Ovary (tissue), 9 donors: ENCODE data around the gene RSKR. TPM values are rescaled to one million over a fixed set of nuclear protein-coding genes. Genes with fewer than 3 reads are reported as not detected.

Source experiments
- DNase-seq, 5 donors: peaks; one replicate each; pipeline ENCODE4 v3.0.0-alpha.2; 2019 to 2020
- H3K27ac ChIP-seq, 2 donors: fragments of 200-600 bp; one replicate each; pipeline versions ENCODE4 v1.5.1 to v1.8.0; 2019 to 2022
- H3K27me3 ChIP-seq: fragments of 200-600 bp; one replicate; pipeline ENCODE4 v1.8.0; 2022
- H3K36me3 ChIP-seq: fragments of 200-600 bp; sonication (generic); one replicate; pipeline ENCODE4 v1.5.1; 2019
- H3K4me1 ChIP-seq: one replicate; pipeline ENCODE4 v1.8.1; 2013; ENCODE audit warnings: mild to moderate bottlenecking, moderate library complexity; ENCODE audit not compliant: insufficient read depth
- H3K4me3 ChIP-seq: fragments of 200-600 bp; sonication (generic); one replicate; pipeline ENCODE4 v1.5.1; 2017
- H3K9me3 ChIP-seq, 2 donors: fragments of 200-600 bp in 1 of 2; sonication (generic) in 1 of 2; one replicate each; pipeline versions ENCODE4 v1.5.1 to v1.8.1; 2013 to 2019; ENCODE audit warnings: mild to moderate bottlenecking in 1 of 2, moderate library complexity in 1 of 2
- EP300 ChIP-seq: sonication (generic); formaldehyde crosslinking; IDR thresholded peaks from one replicate; pipeline ENCODE4 v1.6.1; 2017; ENCODE audit warnings: antibody characterized with exemption
- POLR2A ChIP-seq: fragments of 450-650 bp; IDR thresholded peaks from one replicate; pipeline ENCODE4 v1.6.1; 2017; ENCODE audit warnings: antibody characterized with exemption, mild to moderate bottlenecking, moderate library complexity
- WGBS, 3 donors: extraction: QIAGEN DNeasy Blood & Tissue Kit in 1 of 3; methylation state at CpG; one replicate each; pipeline versions ENCODE4 v1.1.5 to v1.1.7; 2013 to 2017; 5-methylcytosine and 5-hydroxymethylcytosine counted together
- intact Hi-C, 4 donors: fragments of 100-400 bp; cut with DNase I; formaldehyde crosslinking; loops; one replicate each; pipeline versions ENCODE4 v1.11.0 to v1.15.1; 2022 to 2023
- polyA plus RNA-seq, 2 donors: library from polyadenylated mRNA; stranded (reverse); fragments of 200-250 nt in 1 of 2; fragments of 350-450 nt in 1 of 2; fragmentation: Illumina TruSeq in 1 of 2; extraction: RNeasy Lipid Tissue Mini Kit (QIAGEN cat#74804) in 1 of 2; gene quantifications; one replicate each; pipeline ENCODE4 v1.2.3, GENCODE V29; 2013 to 2014
- total RNA-seq, 7 donors: library from RNA; depleted of rRNA in 2 of 7; stranded (reverse); fragments of >200 nt in 2 of 7; fragmentation: NEBNext Ultra II Directional in 3 of 7; extraction: Animal tissue kit (Norgen Biotek cat#: 25700) in 3 of 7; gene quantifications; one replicate each; pipeline versions ENCODE4 v1.1.0 to v1.2.4, GENCODE V29; 2016 to 2023
- TF ChIP-seq, protein P1 (sequence below), 3 donors: fragments of 450-650 bp in 2 of 3; fragments of 200-600 bp in 1 of 3; IDR thresholded peaks; one replicate each; pipeline versions ENCODE4 v1.5.1 to v1.8.0; 2016 to 2022; ENCODE audit warnings: antibody characterized with exemption in 3 of 3, mild to moderate bottlenecking in 1 of 3
- donor health status: DM: no; HTN: no; CAD: no; lungs with moderate emphysema.
- donor health status: DM: no; HTN: no; CAD: no.
- donor health status: Bipolar disorder and iron deficiency.
- donor health status: DM: yes; HTN: yes; CAD: no.
- donor health status: DM: no; HTN: no; CAD: no.
- donor health status: DM: yes; HTN: yes; CAD: no.

RSKR gene
- total and polyA plus RNA-seq, 9 donors = 3.6 to 16.2 (median 7.9) TPM

- Histone ChIP-seq H3K9me3 (no peaks in the 10 kb centered on the region), H3K27ac (no peak overlapping the region), H3K27me3 (no peaks in the 10 kb centered on the region), H3K36me3 (no peaks in the 10 kb centered on the region), H3K4me3 (no peak overlapping the region), H3K4me1 (no peaks in the 10 kb centered on the region)
- TF ChIP-seq POLR2A (no peak), EP300 (no peak)
- TF ChIP-seq, protein P1, sequence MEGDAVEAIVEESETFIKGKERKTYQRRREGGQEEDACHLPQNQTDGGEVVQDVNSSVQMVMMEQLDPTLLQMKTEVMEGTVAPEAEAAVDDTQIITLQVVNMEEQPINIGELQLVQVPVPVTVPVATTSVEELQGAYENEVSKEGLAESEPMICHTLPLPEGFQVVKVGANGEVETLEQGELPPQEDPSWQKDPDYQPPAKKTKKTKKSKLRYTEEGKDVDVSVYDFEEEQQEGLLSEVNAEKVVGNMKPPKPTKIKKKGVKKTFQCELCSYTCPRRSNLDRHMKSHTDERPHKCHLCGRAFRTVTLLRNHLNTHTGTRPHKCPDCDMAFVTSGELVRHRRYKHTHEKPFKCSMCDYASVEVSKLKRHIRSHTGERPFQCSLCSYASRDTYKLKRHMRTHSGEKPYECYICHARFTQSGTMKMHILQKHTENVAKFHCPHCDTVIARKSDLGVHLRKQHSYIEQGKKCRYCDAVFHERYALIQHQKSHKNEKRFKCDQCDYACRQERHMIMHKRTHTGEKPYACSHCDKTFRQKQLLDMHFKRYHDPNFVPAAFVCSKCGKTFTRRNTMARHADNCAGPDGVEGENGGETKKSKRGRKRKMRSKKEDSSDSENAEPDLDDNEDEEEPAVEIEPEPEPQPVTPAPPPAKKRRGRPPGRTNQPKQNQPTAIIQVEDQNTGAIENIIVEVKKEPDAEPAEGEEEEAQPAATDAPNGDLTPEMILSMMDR (IDR thresholded peaks at IDR 0.05) = no peak
- intact Hi-C loops = no loop called here
- DNase-seq = no peak
- WGBS, 3 donors = 94 to 100% (median 96%) methylated on average over 1 of the region's 1 CpG
Measured at GRCh38 chr17:28635506-28635905, 21.5 kb upstream of the RSKR start.

DNA sequence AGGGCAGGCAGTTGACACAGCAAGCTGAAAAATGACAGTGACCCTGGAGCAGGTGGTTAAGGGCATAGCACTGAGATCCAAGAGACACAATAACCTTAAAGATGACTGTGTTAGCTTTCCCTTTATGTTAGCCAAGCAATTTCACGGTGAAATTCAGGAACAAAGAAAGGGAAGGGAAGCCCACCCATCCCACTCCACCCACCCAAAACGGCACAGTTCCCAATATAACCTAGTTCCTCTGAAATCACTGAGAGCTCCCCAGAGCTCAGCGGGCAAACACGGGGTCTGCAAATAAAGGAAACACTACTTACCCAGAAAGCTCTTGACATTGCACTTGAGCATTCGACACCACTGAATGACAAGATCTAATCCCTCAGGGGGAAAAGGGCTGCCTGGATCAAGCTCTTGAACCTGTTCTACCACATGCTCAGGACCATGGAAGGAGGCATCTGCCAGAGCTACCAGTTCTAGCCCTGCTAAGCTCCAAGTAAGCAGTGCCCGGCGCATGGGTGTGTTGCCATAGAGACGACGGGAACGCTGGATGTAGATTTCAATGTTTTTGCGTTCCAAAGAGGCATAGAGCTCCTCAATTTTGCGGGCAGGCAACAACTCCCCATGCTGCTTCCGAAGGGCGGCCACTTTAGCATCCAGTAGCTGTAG, 20.4 kb upstream of the RSKR start:
- H3K9me3 ChIP-seq = no peaks in the 10 kb centered on the region
- TF ChIP-seq POLR2A = no peak
- TF ChIP-seq, protein P1 (IDR thresholded peaks at IDR 0.05) = no peak
- no peak for TF ChIP-seq EP300
- no peaks in the 10 kb centered on the region for H3K27me3 ChIP-seq
- WGBS, 3 donors = 88 to 91% (median 88%) methylated on average over 14 of the region's 14 CpGs
- no peaks in the 10 kb centered on the region for H3K4me1 ChIP-seq
- intact Hi-C loops = no loop called here
- H3K4me3 ChIP-seq = no peak overlapping the region
- H3K36me3 ChIP-seq = no peaks in the 10 kb centered on the region
- no peak overlapping the region for H3K27ac ChIP-seq
- no peak for DNase-seq

DNA sequence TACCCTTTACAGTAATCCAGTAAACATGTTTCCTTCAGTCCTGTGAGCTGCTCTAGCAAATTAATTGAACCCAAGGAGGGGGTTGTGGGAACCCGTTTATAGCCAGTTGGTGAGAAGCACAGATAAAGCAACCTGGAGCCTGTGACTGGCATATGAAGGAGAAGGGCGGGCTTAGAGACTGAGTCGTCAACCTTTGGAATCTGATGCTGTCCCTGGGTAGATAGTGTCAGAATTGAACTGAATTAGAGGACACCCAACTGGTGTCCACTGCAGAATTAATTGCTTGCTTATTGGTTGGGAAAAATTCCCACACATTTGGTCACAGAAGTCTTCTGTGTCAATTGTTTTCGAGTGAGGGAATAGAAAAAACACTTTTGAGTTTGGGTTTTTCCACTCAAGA, 12.8 kb upstream of the RSKR start:
- DNase-seq = no peak
- Histone ChIP-seq H3K9me3 (no peaks in the 10 kb centered on the region), H3K36me3 (no peaks in the 10 kb centered on the region), H3K27me3 (no peaks in the 10 kb centered on the region), H3K27ac (no peak overlapping the region), H3K4me3 (no peak overlapping the region), H3K4me1 (no peaks in the 10 kb centered on the region)
- intact Hi-C loops = no loop called here
- 86 to 92% (median 89%) methylated on average over 4 of the region's 4 CpGs for WGBS, 3 donors
- TF ChIP-seq, protein P1 (IDR thresholded peaks at IDR 0.05) = no peak
- TF ChIP-seq EP300 = no peak

- WGBS, 3 donors = 93 to 97% (median 97%) methylated on average over 2 of the region's 2 CpGs
Measured at GRCh38 chr17:28624148-28624547, 10.2 kb upstream of the RSKR start.

More at GRCh38 chr17:28624148-28624547, 10.2 kb upstream of the RSKR start:
- Histone ChIP-seq H3K4me1 (no peaks in the 10 kb centered on the region), H3K27ac (no peak overlapping the region), H3K27me3 (no peaks in the 10 kb centered on the region), H3K4me3 (no peak overlapping the region), H3K36me3 (no peaks in the 10 kb centered on the region), H3K9me3 (no peaks in the 10 kb centered on the region)
- DNase-seq = no peak
- intact Hi-C loops = no loop called here
- TF ChIP-seq EP300 (no peak), POLR2A (no peak)
- TF ChIP-seq, protein P1 (IDR thresholded peaks at IDR 0.05) = no peak
